GM13976 (cell line): Measurements from ENCODE around the gene MSMB.

Experiments used
- DNase-seq: peaks from one replicate; pipeline ENCODE4 v3.0.0; 2012; ENCODE audit warnings: low spot score
- in situ Hi-C: fragments of 300-500 bp; cut with MboI; formaldehyde crosslinking; loops from one replicate; pipeline ENCODE4 v1.12.0; 2022; ENCODE audit warnings: low sequenced_read_pairs, mixed read lengths, inconsistent platforms; ENCODE audit not compliant: unreplicated experiment
- TF ChIP-seq, protein P1 (sequence below): IDR thresholded peaks from 2 replicates; pipeline ENCODE4 v1.5.1; 2012; ENCODE audit warnings: borderline replicate concordance, mild to moderate bottlenecking; ENCODE audit not compliant: insufficient read depth; ENCODE audit errors: extremely low read depth, missing control alignments, control extremely low read depth

The MSMB gene

DNA sequence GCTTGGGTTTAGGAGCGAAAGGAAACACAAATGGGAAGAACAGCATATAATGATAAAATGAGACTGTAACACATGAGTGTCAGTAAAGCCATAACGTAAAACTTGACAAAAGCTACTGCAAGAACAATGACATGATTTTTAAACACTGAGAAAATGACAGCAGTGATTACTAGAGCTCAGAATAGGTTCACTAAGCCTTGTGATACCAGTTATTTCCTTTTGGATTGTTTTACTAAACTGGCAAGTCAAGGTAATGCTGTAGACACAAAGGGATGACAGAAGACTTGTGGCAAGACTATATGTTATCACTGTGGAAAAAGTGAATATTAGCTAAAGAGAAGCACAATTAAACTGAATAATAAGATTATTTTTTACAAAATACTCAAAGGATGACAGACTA, 28.3 kb downstream of the MSMB start:
- TF ChIP-seq, protein P1, sequence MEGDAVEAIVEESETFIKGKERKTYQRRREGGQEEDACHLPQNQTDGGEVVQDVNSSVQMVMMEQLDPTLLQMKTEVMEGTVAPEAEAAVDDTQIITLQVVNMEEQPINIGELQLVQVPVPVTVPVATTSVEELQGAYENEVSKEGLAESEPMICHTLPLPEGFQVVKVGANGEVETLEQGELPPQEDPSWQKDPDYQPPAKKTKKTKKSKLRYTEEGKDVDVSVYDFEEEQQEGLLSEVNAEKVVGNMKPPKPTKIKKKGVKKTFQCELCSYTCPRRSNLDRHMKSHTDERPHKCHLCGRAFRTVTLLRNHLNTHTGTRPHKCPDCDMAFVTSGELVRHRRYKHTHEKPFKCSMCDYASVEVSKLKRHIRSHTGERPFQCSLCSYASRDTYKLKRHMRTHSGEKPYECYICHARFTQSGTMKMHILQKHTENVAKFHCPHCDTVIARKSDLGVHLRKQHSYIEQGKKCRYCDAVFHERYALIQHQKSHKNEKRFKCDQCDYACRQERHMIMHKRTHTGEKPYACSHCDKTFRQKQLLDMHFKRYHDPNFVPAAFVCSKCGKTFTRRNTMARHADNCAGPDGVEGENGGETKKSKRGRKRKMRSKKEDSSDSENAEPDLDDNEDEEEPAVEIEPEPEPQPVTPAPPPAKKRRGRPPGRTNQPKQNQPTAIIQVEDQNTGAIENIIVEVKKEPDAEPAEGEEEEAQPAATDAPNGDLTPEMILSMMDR, result no peak
- in situ Hi-C loops, result no loop called here
- DNase-seq, result no peak

DNA sequence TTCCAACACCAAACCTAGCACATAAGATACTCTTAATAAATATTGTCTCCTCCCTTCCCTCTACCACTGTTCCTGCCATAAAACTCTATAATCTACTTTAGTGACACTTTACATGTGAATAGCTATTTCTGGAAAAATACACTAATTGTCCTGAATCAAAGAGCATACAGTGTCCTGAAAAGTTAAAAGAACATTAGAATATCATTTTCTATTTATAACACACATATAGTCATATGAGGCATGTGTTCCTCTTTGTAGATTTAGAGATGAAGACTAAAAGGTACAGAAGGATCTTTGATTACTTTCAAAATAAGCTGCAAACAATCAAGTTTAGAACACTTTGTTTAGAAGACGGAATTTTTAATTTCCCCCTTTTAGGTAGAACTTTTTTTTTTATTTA, 29.3 kb downstream of the MSMB start:
- in situ Hi-C loops, result no loop called here
- TF ChIP-seq, protein P1, result no peak
- DNase-seq, result no peak

DNA sequence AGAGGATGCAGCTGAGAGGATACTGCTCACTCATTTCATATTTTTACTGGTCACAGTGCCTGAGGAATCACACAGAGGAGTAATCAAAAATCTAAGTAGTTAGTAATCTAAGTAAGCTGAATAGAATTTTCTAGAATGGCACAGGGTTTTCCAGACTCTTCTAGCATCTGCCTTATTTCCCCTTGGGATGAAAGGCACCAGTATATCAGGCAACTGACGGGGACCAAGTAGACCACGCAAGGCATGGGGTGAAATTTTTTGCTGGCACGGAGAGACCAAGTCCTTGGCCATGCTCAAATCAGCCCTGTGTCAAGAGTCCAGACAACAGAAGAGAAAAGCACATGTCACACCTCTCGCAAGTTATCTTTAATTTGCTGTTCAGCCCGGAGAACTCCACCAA, 29.9 kb downstream of the MSMB start:
- TF ChIP-seq, protein P1, result no peak
- in situ Hi-C loops, result no loop called here
- DNase-seq, result no peak

DNA sequence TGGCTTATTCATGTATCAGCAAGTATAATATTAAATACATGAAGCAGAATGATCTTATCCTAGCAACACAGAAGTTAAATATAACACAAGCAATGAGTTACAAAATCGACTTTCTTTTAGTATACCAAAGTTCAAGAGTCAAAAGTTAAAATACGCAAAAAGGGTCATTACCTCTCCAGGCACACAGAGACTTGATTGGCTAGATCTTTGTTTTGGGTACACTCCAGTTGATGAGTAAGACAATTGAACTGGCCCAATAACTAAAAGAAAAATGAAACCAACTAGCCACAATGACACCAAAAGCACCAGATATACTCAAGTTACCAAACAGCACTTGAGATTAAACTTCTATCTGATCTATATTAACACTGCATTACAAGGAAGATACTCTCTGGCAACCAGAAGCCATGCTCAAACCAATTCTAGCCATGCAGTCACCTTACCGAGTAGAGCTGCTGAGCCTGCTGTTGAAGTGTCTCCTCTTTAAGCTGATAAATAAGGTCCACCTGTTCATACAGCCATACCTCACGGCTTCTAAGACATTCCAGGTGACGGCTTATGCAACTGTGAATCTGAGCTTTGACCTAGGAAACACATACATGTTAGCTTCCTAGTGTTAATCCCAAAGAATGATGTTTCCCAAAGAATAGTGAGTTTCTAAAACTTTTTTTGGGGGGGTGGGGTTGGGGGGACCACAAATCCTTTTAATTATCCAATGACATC, 31.2 kb downstream of the MSMB start:
- in situ Hi-C loops, result no loop called here
- DNase-seq, result no peak

DNA sequence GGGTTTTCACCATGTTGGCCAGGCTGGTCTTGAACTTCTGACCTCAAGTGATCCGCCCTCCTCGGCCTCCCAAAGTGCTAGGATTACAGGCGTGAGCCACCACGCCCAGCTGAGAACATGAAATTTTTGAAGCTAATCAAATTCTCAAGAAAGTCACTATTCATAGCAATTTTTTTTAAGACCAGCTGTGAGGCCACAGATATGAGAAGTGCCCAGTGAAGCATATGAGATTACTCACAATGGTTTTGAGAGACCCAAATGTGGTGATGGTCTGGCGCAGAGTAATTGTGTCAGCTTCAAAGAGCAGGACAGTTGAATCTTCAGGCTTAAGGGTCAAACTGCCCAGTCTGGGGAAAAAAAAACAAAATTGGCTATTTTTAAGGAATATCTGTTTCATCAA, 31.9 kb downstream of the MSMB start:
- in situ Hi-C loops, result no loop called here
- DNase-seq, result no peak
- TF ChIP-seq, protein P1, result no peak

More for the DNA sequence above, 31.2 kb downstream of the MSMB start:
- TF ChIP-seq, protein P1, result no peak

DNA sequence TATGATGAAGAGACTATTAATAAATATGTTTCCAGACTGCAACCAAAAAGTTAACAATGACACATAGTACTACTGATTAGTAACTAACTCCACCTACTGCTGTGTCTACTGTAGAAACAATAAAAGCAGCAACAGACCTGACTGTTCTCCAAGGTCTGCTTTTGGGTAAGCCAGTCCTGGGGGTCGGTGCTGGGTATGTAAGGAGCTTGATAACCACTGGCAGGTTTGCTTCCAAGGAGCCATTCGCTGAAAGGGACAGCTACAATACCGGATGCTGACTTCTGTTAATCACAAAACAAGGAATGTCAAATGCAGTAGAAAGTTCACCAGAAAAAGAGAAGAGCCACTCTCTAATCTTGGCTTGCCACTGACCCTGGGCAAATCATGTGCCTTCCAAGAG, 33.3 kb downstream of the MSMB start:
- in situ Hi-C loops, result no loop called here
- TF ChIP-seq, protein P1, result no peak
- DNase-seq, result no peak
